Right lobe of liver (tissue), 6 donors: ENCODE measurements around the gene FMNL1. TPM values are rescaled to one million over a fixed set of nuclear protein-coding genes. Genes with fewer than 3 reads are reported as not detected.

Experiments
- ATAC-seq, 4 donors: fragments of 200-7000 bp; cut with Tn5 transposase; one replicate each; pipeline ENCODE4 v1.9.1; 2020; ENCODE audit warnings: mild to moderate bottlenecking in 4 of 4, moderate library complexity in 4 of 4
- DNase-seq, 3 donors: peaks; one replicate each; pipeline ENCODE4 v3.0.0-alpha.2; 2020
- H3K27ac ChIP-seq, 3 donors: fragments of 200-600 bp; one replicate each; pipeline ENCODE4 v1.8.0; 2022
- H3K27me3 ChIP-seq, 2 donors: fragments of 200-600 bp; one replicate each; pipeline ENCODE4 v1.8.0; 2022
- H3K36me3 ChIP-seq, 4 donors: fragments of 200-600 bp; sonication (generic) in 1 of 4; one replicate each; pipeline versions ENCODE4 v1.5.1 to v1.8.0; 2017 to 2022; ENCODE audit warnings: control low read depth in 1 of 4
- H3K4me1 ChIP-seq, 4 donors: fragments of 200-600 bp; sonication (generic) in 1 of 4; one replicate each; pipeline versions ENCODE4 v1.5.1 to v1.8.0; 2017 to 2022; ENCODE audit warnings: control low read depth in 1 of 4
- H3K4me3 ChIP-seq, 3 donors: fragments of 200-600 bp; one replicate each; pipeline ENCODE4 v1.8.0; 2022
- H3K9me3 ChIP-seq, 4 donors: fragments of 200-600 bp; sonication (generic) in 1 of 4; one replicate each; pipeline versions ENCODE4 v1.5.1 to v1.8.0; 2017 to 2022; ENCODE audit warnings: control low read depth in 1 of 4
- CTCF ChIP-seq, 4 donors: fragments of 200-600 bp in 3 of 4; fragments of 450-650 bp in 1 of 4; IDR thresholded peaks; one replicate each; pipeline versions ENCODE4 v1.5.1 to v1.8.0; 2016 to 2022; ENCODE audit warnings: antibody characterized with exemption in 4 of 4, mild to moderate bottlenecking in 2 of 4
- POLR2A ChIP-seq: fragments of 450-650 bp; IDR thresholded peaks from one replicate; pipeline ENCODE4 v1.6.1; 2017; ENCODE audit warnings: antibody characterized with exemption, mild to moderate bottlenecking
- WGBS: methylation state at CpG from one replicate; pipeline ENCODE4 v1.1.6; 2018; ENCODE audit warnings: low coverage, low lambda C conversion rate; ENCODE audit not compliant: insufficient coverage; ENCODE audit errors: missing lambda C conversion rate; 5-methylcytosine and 5-hydroxymethylcytosine counted together
- intact Hi-C, 2 donors: fragments of 100-400 bp; cut with DNase I; formaldehyde crosslinking; loops; one replicate each; pipeline versions ENCODE4 v1.11.2 to v1.14.1; 2022
- total RNA-seq, 6 experiments: library from RNA; depleted of rRNA in 2 of 6; stranded (reverse); fragments of >200 nt in 2 of 6; fragmentation: NEBNext Ultra II Directional in 3 of 6; extraction: Animal tissue kit (Norgen Biotek cat#: 25700) in 3 of 6; gene quantifications; one replicate each; pipeline versions ENCODE4 v1.1.0 to v1.2.4, GENCODE V29; 2016 to 2023
- donor health status: DM: no; HTN: yes; CAD: no.
- donor health status: DM: no; HTN: no; CAD: no.
- donor health status: DM: no; HTN: no; CAD: no.
- donor health status: DM: no; HTN: yes; CAD: no.
- donor health status: DM: no; HTN: yes; CAD: no.

FMNL1 gene
- total RNA-seq, 6 experiments from 2014 or later, result 3.7 to 10.0 (median 5.1) TPM

DNA sequence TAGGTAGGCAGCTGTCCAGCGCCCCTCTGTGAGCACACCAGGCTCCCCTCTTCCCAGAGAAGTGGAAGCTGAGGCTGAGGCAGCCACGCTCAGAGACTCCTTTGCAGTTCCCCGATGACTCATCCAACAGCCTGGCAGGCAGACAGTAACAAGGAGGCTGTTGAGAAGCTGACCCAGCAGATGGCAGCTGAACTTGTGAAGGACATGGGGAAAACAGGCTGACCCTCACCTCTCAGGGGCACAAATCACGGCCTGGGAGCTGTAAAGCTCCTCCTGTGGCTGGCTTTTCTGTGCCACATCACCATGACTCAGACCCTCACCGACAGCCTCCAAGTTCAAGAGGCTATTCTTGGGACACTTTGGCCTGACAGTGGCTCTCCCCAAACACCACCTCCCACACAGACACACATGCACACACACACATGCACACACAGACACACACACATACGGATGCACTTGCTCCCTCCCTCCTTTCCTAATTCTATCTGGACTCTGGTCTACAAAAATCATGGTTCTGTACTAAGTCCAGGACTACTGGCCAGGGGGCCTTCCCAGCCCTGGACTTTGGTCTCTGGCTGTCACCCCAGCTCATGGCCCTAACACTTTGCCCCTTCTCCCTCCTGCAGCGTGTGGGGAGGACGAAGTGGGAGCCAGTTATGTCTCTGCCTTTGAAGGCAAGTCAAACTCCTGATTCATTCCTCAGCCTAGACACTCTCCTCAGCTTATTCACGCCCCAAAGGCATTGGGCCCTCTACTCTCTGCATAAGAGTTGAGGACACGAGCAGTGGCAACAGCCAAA, 71.9 kb downstream of the FMNL1 start:
- peak; percentile 76 to 88 (median 80) for ATAC-seq
- Histone ChIP-seq H3K27ac (peak overlapping the region; percentile 11 to 87 (median 66)), H3K4me3 (no peak overlapping the region), H3K27me3 (no peaks in the 10 kb centered on the region), H3K36me3 (peaks cover 0 to 7% (median 0%) of the 10 kb centered on the region in 4 donors), H3K4me1 (peaks cover 2 to 83% (median 40%) of the 10 kb centered on the region in 4 donors), H3K9me3 (no peaks in the 10 kb centered on the region)
- 14% methylated on average over 8 of the region's 10 CpGs for WGBS
- intact Hi-C loops, result no loop called here
- no peak for TF ChIP-seq CTCF (IDR thresholded peaks at IDR 0.05)
- no peak for TF ChIP-seq POLR2A
- DNase-seq, result peak; percentile 74 to 89 (median 84)

DNA sequence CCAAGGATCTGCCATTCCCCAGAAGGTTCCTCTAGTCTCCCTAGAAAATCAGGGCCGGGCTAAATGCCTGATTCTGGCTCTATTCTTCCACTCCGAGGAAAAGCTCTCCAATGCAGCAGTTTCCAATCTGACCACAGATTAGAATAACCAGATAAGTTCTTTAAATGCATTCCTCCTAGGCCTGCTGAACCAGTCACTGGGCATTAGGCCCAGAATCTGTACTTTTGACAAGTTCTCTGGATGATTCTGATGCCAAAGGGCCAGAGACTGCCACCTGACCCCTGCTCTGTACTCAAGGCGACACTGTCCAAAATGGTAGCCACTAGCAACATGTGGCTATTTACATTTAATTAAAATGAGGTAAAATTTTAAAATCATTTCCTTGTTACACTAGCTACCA, 72.8 kb downstream of the FMNL1 start:
- Histone ChIP-seq H3K4me3 (no peak overlapping the region), H3K36me3 (peaks cover 0 to under 1% (median 0%) of the 10 kb centered on the region in 4 donors), H3K9me3 (no peaks in the 10 kb centered on the region), H3K27ac (peak overlapping the region; percentile 11 to 87 (median 66)), H3K27me3 (no peaks in the 10 kb centered on the region), H3K4me1 (peaks cover 2 to 83% (median 37%) of the 10 kb centered on the region in 4 donors)
- intact Hi-C loops, result no loop called here
- TF ChIP-seq CTCF (IDR thresholded peaks at IDR 0.05) (no peak), POLR2A (no peak)
- WGBS, result 13% methylated on average over 3 of the region's 3 CpGs
- ATAC-seq (peak; percentile 61 to 73 (median 68)), DNase-seq (peak in 2 of 3 donors; percentile 70 to 87)

DNA sequence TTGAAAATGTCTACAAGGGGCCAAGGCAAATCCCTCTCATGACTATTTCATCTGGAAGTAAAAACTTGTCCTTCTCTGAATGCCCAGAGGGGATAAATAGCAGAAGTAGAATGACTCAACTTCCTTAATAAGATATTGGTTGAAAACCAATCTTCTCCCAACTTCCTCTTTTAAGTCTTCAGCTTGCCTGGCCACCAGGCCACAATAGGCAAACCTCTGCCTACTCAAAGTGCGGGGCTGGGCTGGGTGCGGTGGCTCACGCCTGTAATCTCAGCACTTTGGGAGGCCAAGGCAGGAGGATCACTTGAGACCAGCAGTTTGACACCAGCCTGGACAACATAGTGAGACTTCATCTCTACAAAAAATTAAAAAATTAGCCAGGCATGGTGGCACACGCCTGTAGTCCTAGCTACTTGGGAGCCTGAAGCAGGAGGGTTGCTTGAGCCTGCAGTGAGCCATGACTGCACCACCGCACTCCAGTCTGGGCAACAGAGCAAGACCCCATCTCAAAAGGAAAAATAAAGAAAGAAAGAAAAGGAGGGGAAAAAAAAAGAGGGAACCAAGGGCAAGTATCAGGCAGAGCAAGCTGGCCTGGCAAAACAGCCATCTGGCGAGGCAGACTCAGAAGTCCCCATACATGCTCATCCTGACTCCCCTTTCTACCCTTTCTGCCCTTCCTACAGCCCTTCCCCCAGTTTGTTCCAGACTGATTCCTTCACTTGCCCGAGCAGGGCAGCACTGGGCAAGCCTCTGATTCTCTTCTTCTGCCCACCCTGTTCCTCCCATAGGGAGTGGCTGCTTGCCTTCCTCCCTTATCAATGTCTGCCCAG, 74.5 kb downstream of the FMNL1 start:
- 83% methylated on average over 6 of the region's 7 CpGs for WGBS
- no peak overlapping the region for H3K4me3 ChIP-seq
- intact Hi-C loops, result no loop called here
- H3K27ac ChIP-seq, result peak overlapping the region in 1 of 3 donors; percentile 87
- H3K4me1 ChIP-seq, result peaks cover 2 to 81% (median 35%) of the 10 kb centered on the region in 4 donors
- no peaks in the 10 kb centered on the region for H3K27me3 ChIP-seq
- no peak for TF ChIP-seq POLR2A
- TF ChIP-seq CTCF (IDR thresholded peaks at IDR 0.05), result no peak
- H3K36me3 ChIP-seq, result no peaks in the 10 kb centered on the region
- H3K9me3 ChIP-seq, result no peaks in the 10 kb centered on the region
- no peak for ATAC-seq
- DNase-seq, result no peak

DNA sequence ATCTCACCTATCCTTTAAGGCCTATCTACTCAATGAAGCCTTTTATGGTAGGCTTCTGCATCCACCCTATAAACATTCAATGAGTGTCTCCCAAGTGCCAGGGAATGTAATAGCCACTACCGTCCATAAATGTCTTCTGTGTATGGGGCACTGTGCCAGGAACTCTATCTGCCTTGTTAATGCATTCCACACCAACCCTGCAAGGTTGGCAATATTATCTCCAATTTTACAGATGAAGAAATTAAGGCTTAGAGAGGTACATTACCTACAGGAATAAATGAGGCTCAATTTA, 75.1 kb downstream of the FMNL1 start:
- DNase-seq, result no peak

More for the DNA sequence above, 75.1 kb downstream of the FMNL1 start:
- Histone ChIP-seq H3K27ac (no peak overlapping the region), H3K9me3 (no peaks in the 10 kb centered on the region), H3K4me3 (no peak overlapping the region), H3K36me3 (no peaks in the 10 kb centered on the region), H3K27me3 (no peaks in the 10 kb centered on the region), H3K4me1 (peaks cover 2 to 78% (median 31%) of the 10 kb centered on the region in 4 donors)
- intact Hi-C loops, result no loop called here
- WGBS, result 33% methylated on average over 1 of the region's 1 CpG
- TF ChIP-seq POLR2A (no peak), CTCF (IDR thresholded peaks at IDR 0.05) (no peak)
- ATAC-seq, result no peak

Other genes starting within 250 kb of the FMNL1 start
- 10 to 100 TPM; 13.2 to 20.6 (median 16.6) TPM for gene DCAKD, start 170.3 kb upstream of the FMNL1 start, total RNA-seq
- 10 to 100 TPM; 50.8 to 76.7 (median 72.0) TPM for gene NMT1, start 160.6 kb upstream of the FMNL1 start, total RNA-seq
- gene PLCD3, start 89.4 kb upstream of the FMNL1 start, total RNA-seq, result 10 to 100 TPM in 1 of 6 experiments, 1 to 10 TPM in 5; 2.0 to 26.4 (median 3.0) TPM
- 10 to 100 TPM; 24.0 to 78.9 (median 56.9) TPM for gene ACBD4, start 86.2 kb upstream of the FMNL1 start, total RNA-seq
- gene HEXIM1, start 73.4 kb upstream of the FMNL1 start, total RNA-seq, result 10 to 100 TPM; 14.0 to 27.1 (median 19.6) TPM
- 10 to 100 TPM in 1 of 6 experiments, 1 to 10 TPM in 5; 2.6 to 13.5 (median 5.4) TPM for gene HEXIM2, start 60.0 kb upstream of the FMNL1 start, total RNA-seq
- gene SPATA32, start 40.2 kb downstream of the FMNL1 start, total RNA-seq, result not detected
- gene MAP3K14, start 95.1 kb downstream of the FMNL1 start, total RNA-seq, result 1 to 10 TPM; 4.8 to 7.8 (median 6.3) TPM
- gene ARHGAP27, start 211.0 kb downstream of the FMNL1 start, total RNA-seq, result 1 to 10 TPM; 4.9 to 9.3 (median 6.8) TPM